BJ (cell line): ENCODE data around the gene C1QL3. TPM values are rescaled to one million over a fixed set of nuclear protein-coding genes. Genes with fewer than 3 reads are reported as not detected.
A peak's percentile ranks its signal among the peaks of the same experiment; 100 is the strongest.

Experiments
- CTCF ChIA-PET: fragments of 350-600 bp; formaldehyde crosslinking; extraction: SDS; loops from one replicate; lab custom pipeline; 2021; ENCODE audit warnings: antibody characterized with exemption, inconsistent platforms; lab: Yijun Ruan, JAX
- POLR2A ChIA-PET: fragments of 300-600 bp; sonication (Branson Sonifier 250); formaldehyde crosslinking; extraction: SDS; loops from one replicate; lab custom pipeline; 2021; ENCODE audit warnings: antibody characterized with exemption; lab: Charles Lee
- DNase-seq: peaks from one replicate; pipeline ENCODE4 v3.0.0-alpha.2; 2011; ENCODE audit warnings: low read depth
- H3K27me3 ChIP-seq: 2 replicates; pipeline ENCODE4 v1.6.0; 2011; ENCODE audit warnings: low read length; ENCODE audit not compliant: control insufficient read depth, insufficient read depth
- H3K36me3 ChIP-seq: 2 replicates; pipeline ENCODE4 v1.5.1; 2011; ENCODE audit warnings: low read length; ENCODE audit not compliant: control insufficient read depth, insufficient read depth
- H3K4me3 ChIP-seq: 2 replicates; pipeline ENCODE4 v1.5.1; 2011; ENCODE audit warnings: low read depth, mild to moderate bottlenecking, control low read depth, low read length
- CTCF ChIP-seq: IDR thresholded peaks from 2 replicates; pipeline ENCODE4 v1.5.1; 2011; ENCODE audit warnings: low read depth, mild to moderate bottlenecking, control low read depth, inconsistent platforms, low read length, moderate library complexity; ENCODE audit not compliant: insufficient read depth
- polyA minus RNA-seq: library from RNA; depleted of rRNA, polyadenylated mRNA; stranded (reverse); fragments of >200 nt; gene quantifications from 2 replicates; pipeline ENCODE4 v1.2.3, GENCODE V29; 2011; rRNA and poly(A)+ RNA removed
- polyA plus RNA-seq: library from polyadenylated mRNA; depleted of rRNA; stranded (reverse); fragments of >200 nt; gene quantifications from 2 replicates; pipeline ENCODE4 v1.2.3, GENCODE V29; 2011; rRNA removed

C1QL3 gene
- polyA plus RNA-seq: not detected in 2 replicates
- polyA minus RNA-seq: not detected in 2 replicates

GRCh38 chr10:16521311-16522016 is at the start of gene C1QL3:
C1QL3 (minus strand) TSS chr10:16521879; CDS start chr10:16521065, 814 bp downstream.
- Histone ChIP-seq H3K36me3 (no peaks in the 10 kb centered on the region; the same call in 1 of the 2 replicates), H3K4me3 (peak within 1 kb of the TSS; percentile 30), H3K27me3 (peaks cover 31% of the 10 kb centered on the region)
- ChIA-PET CTCF (no interaction called here), POLR2A (no interaction called here)
- TF ChIP-seq CTCF: no peak
- no peak for DNase-seq

- no peaks in the 10 kb centered on the region for H3K36me3 ChIP-seq
- ChIA-PET CTCF (interaction anchor here (0.6 kb wide), 1 partner anchor 172 kb away, joined by 4 read pairs; no protein-coding TSS in a partner anchor), POLR2A (no interaction called here)
- H3K4me3 ChIP-seq: no peak overlapping the region
- H3K27me3 ChIP-seq: no peaks in the 10 kb centered on the region
- DNase-seq: no peak
- no peak for TF ChIP-seq CTCF
Observed at GRCh38 chr10:16570731-16571130, 49.1 kb upstream of the C1QL3 start.

- POLR2A ChIA-PET: no interaction called here
- Histone ChIP-seq H3K4me3 (no peak overlapping the region), H3K36me3 (no peaks in the 10 kb centered on the region), H3K27me3 (no peaks in the 10 kb centered on the region)
- CTCF ChIA-PET: interaction anchor here (0.6 kb wide), 1 partner anchor 40 kb away, joined by 4 read pairs; no protein-coding TSS in a partner anchor
- TF ChIP-seq CTCF: no peak
- no peak for DNase-seq
Observed at GRCh38 chr10:16566202-16566805, 44.6 kb upstream of the C1QL3 start.

- no peak for TF ChIP-seq CTCF
- ChIA-PET CTCF (interaction anchor here (0.6 kb wide), 1 partner anchor 39 kb away, joined by 4 read pairs; no protein-coding TSS in a partner anchor), POLR2A (no interaction called here)
- Histone ChIP-seq H3K36me3 (no peaks in the 10 kb centered on the region), H3K27me3 (no peaks in the 10 kb centered on the region), H3K4me3 (no peak overlapping the region)
- no peak for DNase-seq
Observed at GRCh38 chr10:16565604-16566003, 43.9 kb upstream of the C1QL3 start.

GRCh38 chr10:16562891-16563290 is 41.2 kb upstream of the C1QL3 start:
- Histone ChIP-seq H3K27me3 (no peaks in the 10 kb centered on the region), H3K4me3 (no peak overlapping the region), H3K36me3 (no peaks in the 10 kb centered on the region)
- ChIA-PET POLR2A (no interaction called here), CTCF (no interaction called here)
- no peak for DNase-seq
- TF ChIP-seq CTCF: no peak
